ENCODE results near the gene RPS26. TPM values are rescaled to one million over a fixed set of nuclear protein-coding genes. Genes with fewer than 3 reads are reported as not detected.

Gene RPS26
- total and polyA plus RNA-seq, 2 of the 13 experiments (the other 11 are each of a cell fraction or from before 2014, with no cell fraction given): 150 to 421 TPM

DNA sequence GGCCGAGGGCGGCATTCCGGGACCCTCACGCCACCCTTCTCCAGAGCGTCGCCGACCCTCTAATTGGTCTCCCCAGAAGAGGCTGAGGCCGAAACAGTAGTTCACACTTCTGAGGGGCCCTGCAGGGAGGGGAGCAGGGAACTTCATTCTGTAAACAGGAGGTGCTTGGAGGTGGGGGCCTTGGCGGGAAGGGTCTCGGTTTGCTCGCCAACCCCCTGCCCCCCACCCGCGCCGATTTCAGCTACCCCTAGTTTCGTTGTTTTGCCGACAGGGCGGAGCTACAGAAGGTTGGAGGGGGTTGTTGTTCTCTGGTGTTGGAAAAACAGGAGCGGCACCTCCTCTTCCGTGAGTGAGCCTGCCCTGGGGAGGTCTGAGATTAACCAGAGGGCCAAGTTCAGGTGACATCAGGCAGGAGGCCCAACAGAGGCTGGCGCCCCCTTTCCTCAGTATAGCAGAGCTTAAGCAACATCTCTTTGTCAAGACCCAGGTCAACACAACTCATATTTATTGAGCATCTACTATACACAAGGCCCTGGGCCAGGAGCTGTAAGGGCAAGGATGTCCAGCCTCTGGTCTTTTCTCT lies 38.9 kb downstream of the RPS26 start (continued):
- TF ChIP-seq ZNF543 (CRISPR knock-in tag; IDR thresholded peaks at IDR 0.05): no peak
- no peak for TF ChIP-seq ZNF552 (CRISPR knock-in tag; IDR thresholded peaks at IDR 0.05; ENCODE audit: borderline replicate concordance)
- no peak for TF ChIP-seq MBD4 (IDR thresholded peaks at IDR 0.05; ENCODE audit: borderline replicate concordance, low read length)
- no peak for TF ChIP-seq NR2F2 (IDR thresholded peaks at IDR 0.05; ENCODE audit: borderline replicate concordance, low read depth)
- TF ChIP-seq SALL1 (CRISPR knock-in tag; IDR thresholded peaks at IDR 0.05): peak; percentile 84
- no peak for TF ChIP-seq ZFP36 (IDR thresholded peaks at IDR 0.05; ENCODE audit: borderline replicate concordance, low read depth, low read length, partially characterized antibody)
- TF ChIP-seq NR2C2 (CRISPR knock-in tag; IDR thresholded peaks at IDR 0.05; ENCODE audit: borderline replicate concordance): peak; percentile 53
- TF ChIP-seq MTF2 (CRISPR knock-in tag; IDR thresholded peaks at IDR 0.05; ENCODE audit: borderline replicate concordance): no peak
- 0 out of 2 replicates have a peak, but pooled peaks have one; percentile 19 for TF ChIP-seq ZNF703 (CRISPR knock-in tag; IDR thresholded peaks at IDR 0.05; ENCODE audit: borderline replicate concordance)
- TF ChIP-seq, protein P1, sequence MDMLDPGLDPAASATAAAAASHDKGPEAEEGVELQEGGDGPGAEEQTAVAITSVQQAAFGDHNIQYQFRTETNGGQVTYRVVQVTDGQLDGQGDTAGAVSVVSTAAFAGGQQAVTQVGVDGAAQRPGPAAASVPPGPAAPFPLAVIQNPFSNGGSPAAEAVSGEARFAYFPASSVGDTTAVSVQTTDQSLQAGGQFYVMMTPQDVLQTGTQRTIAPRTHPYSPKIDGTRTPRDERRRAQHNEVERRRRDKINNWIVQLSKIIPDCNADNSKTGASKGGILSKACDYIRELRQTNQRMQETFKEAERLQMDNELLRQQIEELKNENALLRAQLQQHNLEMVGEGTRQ (IDR thresholded peaks at IDR 0.05; ENCODE audit: low read depth, low read length): no peak
- TF ChIP-seq, protein P1 (CRISPR knock-in tag; IDR thresholded peaks at IDR 0.05; ENCODE audit: borderline replicate concordance): no peak
- TF ChIP-seq NPAS2 (CRISPR knock-in tag; IDR thresholded peaks at IDR 0.05; ENCODE audit: borderline replicate concordance): no peak
- no peak for TF ChIP-seq CENPX (CRISPR knock-in tag; IDR thresholded peaks at IDR 0.05)
- peak; percentile 54; the same call in 1 of the 2 replicates for TF ChIP-seq ZNF772 (CRISPR knock-in tag; IDR thresholded peaks at IDR 0.05)
- TF ChIP-seq MAFG (CRISPR knock-in tag; IDR thresholded peaks at IDR 0.05): no peak
- no peak for TF ChIP-seq NONO (IDR thresholded peaks at IDR 0.05)
- TF ChIP-seq NONO (CRISPR knock-in tag; conservative IDR thresholded peaks at IDR 0.05): peak; percentile 14
- peak in 1 of 2 experiments; percentile 73; a peak in 1 of 4 replicates for TF ChIP-seq KLF16 (CRISPR knock-in tag; IDR thresholded peaks at IDR 0.05)
- TF ChIP-seq THAP7 (CRISPR knock-in tag; IDR thresholded peaks at IDR 0.05): no peak
- TF ChIP-seq, protein P2, sequence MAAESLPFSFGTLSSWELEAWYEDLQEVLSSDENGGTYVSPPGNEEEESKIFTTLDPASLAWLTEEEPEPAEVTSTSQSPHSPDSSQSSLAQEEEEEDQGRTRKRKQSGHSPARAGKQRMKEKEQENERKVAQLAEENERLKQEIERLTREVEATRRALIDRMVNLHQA (CRISPR knock-in tag; IDR thresholded peaks at IDR 0.05): no peak
- TF ChIP-seq ZNF468 (CRISPR knock-in tag; IDR thresholded peaks at IDR 0.05): no peak
- TF ChIP-seq ZNF232 (CRISPR knock-in tag; IDR thresholded peaks at IDR 0.05; ENCODE audit: borderline replicate concordance): peak; percentile 59; the same call in 1 of the 2 replicates
- TF ChIP-seq SRSF1 (optimal IDR thresholded peaks at IDR 0.05; ENCODE audit: low read depth, low read length): peak; percentile 19
- TF ChIP-seq, protein P3, sequence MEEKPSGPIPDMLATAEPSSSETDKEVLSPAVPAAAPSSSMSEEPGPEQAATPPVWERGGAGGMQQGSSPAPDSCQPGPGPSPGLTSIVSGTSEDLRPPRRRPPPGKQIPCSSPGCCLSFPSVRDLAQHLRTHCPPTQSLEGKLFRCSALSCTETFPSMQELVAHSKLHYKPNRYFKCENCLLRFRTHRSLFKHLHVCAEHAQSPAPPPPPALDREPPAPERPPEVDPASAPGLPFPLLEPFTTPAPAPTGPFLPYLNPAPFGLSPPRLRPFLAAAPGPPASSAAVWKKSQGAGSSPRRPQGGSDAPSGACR (CRISPR knock-in tag; IDR thresholded peaks at IDR 0.05): peak; percentile 56
- TF ChIP-seq DR1 (CRISPR knock-in tag; IDR thresholded peaks at IDR 0.05): no peak
- TF ChIP-seq ARNTL (CRISPR knock-in tag; IDR thresholded peaks at IDR 0.05): peak; percentile 67
- no peak for TF ChIP-seq TAF15 (IDR thresholded peaks at IDR 0.05; ENCODE audit: low read depth, low read length, poor library complexity, severe bottlenecking)
- peak; percentile 74 for TF ChIP-seq SOX5 (CRISPR knock-in tag; IDR thresholded peaks at IDR 0.05; ENCODE audit: borderline replicate concordance)
- TF ChIP-seq MAFF (IDR thresholded peaks at IDR 0.05; ENCODE audit: low read depth, low read length): no peak
